ENCODE data around the gene FMO5. TPM values are rescaled to one million over a fixed set of nuclear protein-coding genes. Genes with fewer than 3 reads are reported as not detected.

The FMO5 gene
- total RNA-seq, 1 experiment from 2014 or later, result 0.72 TPM

DNA sequence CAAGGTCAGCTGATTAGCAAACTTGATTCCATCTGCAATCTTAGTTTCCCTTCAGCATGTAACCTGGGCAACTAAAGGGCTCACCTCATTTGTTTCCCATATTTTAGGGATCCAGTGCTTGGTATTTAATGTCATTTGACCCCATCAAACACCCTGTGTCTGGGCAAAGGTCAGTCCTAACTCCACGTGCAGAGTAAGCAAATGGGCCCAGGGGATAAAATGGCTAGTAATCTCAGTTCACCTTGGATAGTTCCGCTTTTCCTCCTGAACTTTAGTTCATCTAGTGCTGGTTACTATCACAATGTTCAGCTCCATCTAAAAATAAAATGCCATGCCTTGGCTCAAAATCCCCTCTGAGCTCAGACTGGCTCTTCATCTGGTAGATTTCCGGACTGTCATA, 72.4 kb downstream of the FMO5 start:
- TSS peak; percentile 2 for BruUV-seq (replicated peaks)
- intact Hi-C loops (cut with micrococcal nuclease), result no loop called here

DNA sequence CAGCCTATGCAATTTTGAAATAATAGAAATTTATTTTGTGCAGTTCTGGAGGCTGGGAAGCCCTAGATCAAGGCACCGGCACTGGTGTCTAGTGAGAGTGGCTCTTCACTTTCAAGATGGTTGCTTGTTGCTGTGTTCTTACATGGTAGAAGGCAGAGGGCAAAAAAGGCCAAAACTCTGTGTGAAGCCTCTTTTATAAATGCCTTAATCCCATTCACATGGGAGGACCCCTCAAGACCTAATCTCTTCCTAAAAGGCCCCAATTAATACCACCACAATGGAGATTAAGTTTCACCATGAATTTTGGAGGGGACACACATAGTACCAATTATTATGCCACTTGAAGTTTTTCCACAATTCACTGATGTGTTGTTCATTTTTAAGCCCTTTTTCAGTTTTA, 73.9 kb downstream of the FMO5 start:
- TF ChIP-seq, protein P1, sequence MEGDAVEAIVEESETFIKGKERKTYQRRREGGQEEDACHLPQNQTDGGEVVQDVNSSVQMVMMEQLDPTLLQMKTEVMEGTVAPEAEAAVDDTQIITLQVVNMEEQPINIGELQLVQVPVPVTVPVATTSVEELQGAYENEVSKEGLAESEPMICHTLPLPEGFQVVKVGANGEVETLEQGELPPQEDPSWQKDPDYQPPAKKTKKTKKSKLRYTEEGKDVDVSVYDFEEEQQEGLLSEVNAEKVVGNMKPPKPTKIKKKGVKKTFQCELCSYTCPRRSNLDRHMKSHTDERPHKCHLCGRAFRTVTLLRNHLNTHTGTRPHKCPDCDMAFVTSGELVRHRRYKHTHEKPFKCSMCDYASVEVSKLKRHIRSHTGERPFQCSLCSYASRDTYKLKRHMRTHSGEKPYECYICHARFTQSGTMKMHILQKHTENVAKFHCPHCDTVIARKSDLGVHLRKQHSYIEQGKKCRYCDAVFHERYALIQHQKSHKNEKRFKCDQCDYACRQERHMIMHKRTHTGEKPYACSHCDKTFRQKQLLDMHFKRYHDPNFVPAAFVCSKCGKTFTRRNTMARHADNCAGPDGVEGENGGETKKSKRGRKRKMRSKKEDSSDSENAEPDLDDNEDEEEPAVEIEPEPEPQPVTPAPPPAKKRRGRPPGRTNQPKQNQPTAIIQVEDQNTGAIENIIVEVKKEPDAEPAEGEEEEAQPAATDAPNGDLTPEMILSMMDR (IDR thresholded peaks at IDR 0.05; ENCODE audit: unreplicated experiment), result no peak
- Mint-ChIP-seq H3K36me3 (ENCODE audit: insufficient read depth, unreplicated experiment) (peaks cover 37% of the 10 kb centered on the region), H3K4me3 (ENCODE audit: unreplicated experiment) (no peak overlapping the region), H3K4me1 (ENCODE audit: insufficient read depth, unreplicated experiment) (no peaks in the 10 kb centered on the region), H3K9me3 (ENCODE audit: unreplicated experiment) (no peaks in the 10 kb centered on the region), H3K27me3 (ENCODE audit: insufficient read depth, unreplicated experiment) (no peaks in the 10 kb centered on the region), H3K27ac (ENCODE audit: low read depth, unreplicated experiment) (no peak overlapping the region)
- no TSS peak for BruUV-seq (replicated peaks)
- intact Hi-C loops (cut with micrococcal nuclease), result no loop called here
- ChIA-PET CTCF (interaction anchor here (0.7 to 1.0 kb wide), 3 partner anchors 12 to 89 kb away, joined by 3 read pairs; no protein-coding TSS in a partner anchor), POLR2A (interaction anchor here (0.7 to 1.2 kb wide), 2 partner anchors 17 to 30 kb away, joined by 3 to 5 read pairs; no protein-coding TSS in a partner anchor)
- no peak for DNase-seq (ENCODE audit: unreplicated experiment)

More for the DNA sequence above, 72.4 kb downstream of the FMO5 start:
- ChIA-PET POLR2A (interaction anchor here (0.6 to 2.0 kb wide), 3 partner anchors 9 to 25 kb away, joined by 3 to 16 read pairs (median 3); no protein-coding TSS in a partner anchor), CTCF (no interaction called here)
- no peaks in the 10 kb centered on the region for H3K9me3 Mint-ChIP-seq (ENCODE audit: unreplicated experiment)
- no peaks in the 10 kb centered on the region for H3K4me1 Mint-ChIP-seq (ENCODE audit: insufficient read depth, unreplicated experiment)
- DNase-seq (ENCODE audit: unreplicated experiment), result no peak
- H3K27ac Mint-ChIP-seq (ENCODE audit: low read depth, unreplicated experiment), result no peak overlapping the region
- peaks cover 52% of the 10 kb centered on the region for H3K36me3 Mint-ChIP-seq (ENCODE audit: insufficient read depth, unreplicated experiment)
- no peak overlapping the region for H3K4me3 Mint-ChIP-seq (ENCODE audit: unreplicated experiment)
- TF ChIP-seq, protein P1 (IDR thresholded peaks at IDR 0.05; ENCODE audit: unreplicated experiment), result no peak
- no peaks in the 10 kb centered on the region for H3K27me3 Mint-ChIP-seq (ENCODE audit: insufficient read depth, unreplicated experiment)

- Mint-ChIP-seq H3K4me1 (ENCODE audit: insufficient read depth, unreplicated experiment) (no peaks in the 10 kb centered on the region), H3K27me3 (ENCODE audit: insufficient read depth, unreplicated experiment) (no peaks in the 10 kb centered on the region), H3K9me3 (ENCODE audit: unreplicated experiment) (no peaks in the 10 kb centered on the region), H3K27ac (ENCODE audit: low read depth, unreplicated experiment) (no peak overlapping the region), H3K4me3 (ENCODE audit: unreplicated experiment) (no peak overlapping the region), H3K36me3 (ENCODE audit: insufficient read depth, unreplicated experiment) (no peaks in the 10 kb centered on the region)
- intact Hi-C loops (cut with micrococcal nuclease), result no loop called here
- no TSS peak for BruUV-seq (replicated peaks)
- CTCF ChIA-PET, result no interaction called here
- DNase-seq (ENCODE audit: unreplicated experiment), result no peak
- POLR2A ChIA-PET, result interaction anchor here (1.3 kb wide), 1 partner anchor 14 kb away, joined by 5 read pairs; no protein-coding TSS in a partner anchor
- TF ChIP-seq, protein P1 (IDR thresholded peaks at IDR 0.05; ENCODE audit: unreplicated experiment), result no peak
These were observed 82.3 kb downstream of the FMO5 start for GRCh38 chr1:147142886-147143285.

Other genes starting within 250 kb of the FMO5 start
- gene PRKAB2, start 52.9 kb downstream of the FMO5 start, total RNA-seq (2022), result 35.1 and 47.6 TPM in 2 replicates
- 73.6 and 81.5 TPM in 2 replicates for gene CHD1L, start 17.3 kb upstream of the FMO5 start, total RNA-seq (2022)

All from MCF 10A (cell line).